Effector memory CD4-positive, alpha-beta T cell (primary cell): ENCODE results near the gene OVOL1.

Experiments used
- DNase-seq, 3 donors: peaks; one replicate each; pipeline ENCODE4 v3.0.0-alpha.2; 2020
- H3K27ac ChIP-seq: 2 replicates; pipeline ENCODE4 v1.7.0; 2013; ENCODE audit warnings: mild to moderate bottlenecking, low read length, moderate library complexity; ENCODE audit not compliant: insufficient read depth, poor library complexity, severe bottlenecking
- H3K27me3 ChIP-seq: replicated peaks from 2 replicates; pipeline ENCODE4 v1.7.0; 2013; ENCODE audit warnings: mild to moderate bottlenecking, low read length; ENCODE audit not compliant: insufficient read depth, control insufficient read depth, poor library complexity, severe bottlenecking
- H3K36me3 ChIP-seq: 2 replicates; pipeline ENCODE4 v1.7.0; 2013; ENCODE audit warnings: mild to moderate bottlenecking, low read length, moderate library complexity; ENCODE audit not compliant: control insufficient read depth, insufficient read depth
- H3K4me1 ChIP-seq: 2 replicates; pipeline ENCODE4 v1.7.0; 2013; ENCODE audit warnings: low read length, mild to moderate bottlenecking; ENCODE audit not compliant: control insufficient read depth, insufficient read depth, poor library complexity, severe bottlenecking
- H3K4me3 ChIP-seq: 2 replicates; pipeline ENCODE4 v1.7.0; 2013; ENCODE audit warnings: low read length, low read depth, mild to moderate bottlenecking; ENCODE audit not compliant: insufficient read depth, poor library complexity, severe bottlenecking
- H3K9me3 ChIP-seq: 2 replicates; pipeline ENCODE4 v1.7.0; 2013; ENCODE audit warnings: mild to moderate bottlenecking, low read length, moderate library complexity; ENCODE audit not compliant: control insufficient read depth

Gene OVOL1

DNA sequence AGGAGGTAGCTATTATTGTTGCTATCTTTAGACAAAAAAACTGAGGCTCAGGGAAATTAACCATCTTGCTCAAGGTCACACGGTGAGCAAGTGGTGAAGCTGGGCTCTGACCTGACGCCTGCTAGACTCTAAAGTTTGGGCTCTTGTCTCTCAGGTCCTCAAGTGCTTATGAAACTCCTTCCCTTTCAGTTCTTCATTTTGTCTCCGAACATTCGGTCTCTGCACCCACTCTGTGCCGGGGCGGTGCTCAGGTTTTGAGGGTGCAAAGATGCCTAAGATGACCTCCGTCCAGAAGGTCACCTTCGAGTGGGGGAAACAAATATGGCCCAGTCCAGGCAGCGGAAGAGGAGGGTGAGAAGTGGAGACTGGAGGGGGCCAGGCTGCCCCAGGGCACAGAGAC, 16.0 kb downstream of the OVOL1 start:
- Histone ChIP-seq H3K4me3 (no peak overlapping the region), H3K27me3 (peaks cover 17% of the 10 kb centered on the region)
- DNase-seq = no peak

GRCh38 chr11:65803797-65804492, 17.1 kb downstream of the OVOL1 start:
- Histone ChIP-seq H3K27me3 (peaks cover 17% of the 10 kb centered on the region), H3K36me3 (no peaks in the 10 kb centered on the region), H3K27ac (no peak overlapping the region), H3K4me1 (no peaks in the 10 kb centered on the region), H3K9me3 (no peaks in the 10 kb centered on the region), H3K4me3 (no peak overlapping the region)
- no peak for DNase-seq

More for the DNA sequence above, 16.0 kb downstream of the OVOL1 start:
- Histone ChIP-seq H3K36me3 (no peaks in the 10 kb centered on the region), H3K27ac (no peak overlapping the region), H3K4me1 (no peaks in the 10 kb centered on the region), H3K9me3 (no peaks in the 10 kb centered on the region)

DNA sequence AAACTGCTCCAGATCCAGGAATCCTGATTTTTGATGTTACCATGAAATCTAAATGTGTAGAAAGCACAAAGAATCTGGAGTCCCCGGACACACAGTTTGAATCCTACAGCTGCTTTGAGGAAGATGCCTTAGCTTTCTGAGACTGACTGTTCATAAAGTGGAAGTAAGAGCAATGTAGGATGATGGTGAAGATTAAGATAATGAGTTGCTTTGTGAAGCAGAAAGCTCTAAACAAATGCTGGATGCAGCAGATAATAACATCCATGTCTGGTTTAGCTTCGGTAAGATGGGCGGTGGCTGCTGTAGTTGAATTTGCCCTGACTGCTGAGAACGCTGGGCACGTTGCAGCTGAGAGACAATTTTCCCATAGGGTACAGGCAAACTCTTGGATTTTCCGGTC, 20.1 kb downstream of the OVOL1 start:
- Histone ChIP-seq H3K27me3 (peaks cover 17% of the 10 kb centered on the region), H3K4me3 (no peak overlapping the region), H3K9me3 (no peaks in the 10 kb centered on the region), H3K4me1 (no peaks in the 10 kb centered on the region), H3K27ac (no peak overlapping the region), H3K36me3 (no peaks in the 10 kb centered on the region)
- DNase-seq = no peak

DNA sequence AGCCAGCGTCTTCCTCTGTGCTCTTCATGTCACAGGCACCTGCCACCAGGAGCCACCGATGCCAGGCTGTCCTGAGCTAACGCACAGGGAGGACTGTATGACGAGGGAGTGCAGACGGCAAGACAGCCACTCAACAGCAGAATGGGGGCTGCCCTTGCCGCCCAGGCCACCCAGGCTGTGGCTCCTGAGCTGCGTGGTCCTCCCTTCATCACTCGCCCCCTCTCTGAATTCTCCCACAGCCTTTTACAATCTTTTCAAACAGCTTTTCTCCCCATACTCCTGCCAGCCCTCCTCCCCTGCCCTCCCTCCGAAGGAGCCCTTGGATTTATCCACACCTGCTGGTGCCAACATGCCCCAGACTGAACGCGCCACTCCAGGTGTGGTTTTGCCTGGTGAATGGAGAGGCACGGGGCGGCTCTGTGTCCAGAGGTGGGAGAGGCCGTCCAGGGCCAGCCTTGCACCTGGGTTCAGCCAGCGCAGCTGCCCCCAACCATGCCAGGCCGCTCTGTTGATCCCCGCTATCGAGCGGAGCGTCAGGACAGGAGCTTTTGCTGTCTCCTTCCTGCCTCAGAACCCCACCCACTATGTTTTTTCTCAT, 22.0 kb downstream of the OVOL1 start:
- Histone ChIP-seq H3K27me3 (peaks cover 5% of the 10 kb centered on the region), H3K4me1 (no peaks in the 10 kb centered on the region), H3K9me3 (no peaks in the 10 kb centered on the region), H3K4me3 (no peak overlapping the region), H3K27ac (no peak overlapping the region), H3K36me3 (no peaks in the 10 kb centered on the region)
- DNase-seq = no peak

DNA sequence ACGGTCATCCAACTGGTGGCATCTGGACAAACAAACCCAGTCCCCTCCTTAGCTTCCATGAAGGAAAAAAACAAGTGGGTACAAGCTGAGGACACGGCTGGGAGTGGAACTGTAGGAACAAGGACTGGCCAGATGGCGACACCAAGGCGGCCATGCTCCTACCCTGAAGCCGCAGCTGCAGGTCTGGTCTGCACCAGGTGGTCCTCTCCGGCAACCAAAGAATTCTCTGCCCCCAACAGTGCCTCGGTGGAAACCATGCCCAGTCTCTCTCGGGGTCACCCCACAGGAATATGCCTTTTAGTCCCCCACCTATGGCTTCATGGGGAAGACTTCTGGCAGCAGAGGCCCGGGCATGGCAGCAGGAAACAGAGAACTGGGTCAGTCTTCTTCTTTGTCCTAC, 22.6 kb downstream of the OVOL1 start:
- no peaks in the 10 kb centered on the region for H3K4me1 ChIP-seq
- H3K4me3 ChIP-seq = no peak overlapping the region
- H3K36me3 ChIP-seq = no peaks in the 10 kb centered on the region
- H3K9me3 ChIP-seq = no peaks in the 10 kb centered on the region
- no peak overlapping the region for H3K27ac ChIP-seq
- H3K27me3 ChIP-seq = no peaks in the 10 kb centered on the region
- no peak for DNase-seq

- no peaks in the 10 kb centered on the region for H3K27me3 ChIP-seq
- no peak for DNase-seq
- no peak overlapping the region for H3K27ac ChIP-seq
- no peak overlapping the region for H3K4me3 ChIP-seq
- no peaks in the 10 kb centered on the region for H3K4me1 ChIP-seq
- H3K9me3 ChIP-seq = no peaks in the 10 kb centered on the region
- H3K36me3 ChIP-seq = no peaks in the 10 kb centered on the region
Observed at GRCh38 chr11:65810046-65810868, 23.4 kb downstream of the OVOL1 start.

DNA sequence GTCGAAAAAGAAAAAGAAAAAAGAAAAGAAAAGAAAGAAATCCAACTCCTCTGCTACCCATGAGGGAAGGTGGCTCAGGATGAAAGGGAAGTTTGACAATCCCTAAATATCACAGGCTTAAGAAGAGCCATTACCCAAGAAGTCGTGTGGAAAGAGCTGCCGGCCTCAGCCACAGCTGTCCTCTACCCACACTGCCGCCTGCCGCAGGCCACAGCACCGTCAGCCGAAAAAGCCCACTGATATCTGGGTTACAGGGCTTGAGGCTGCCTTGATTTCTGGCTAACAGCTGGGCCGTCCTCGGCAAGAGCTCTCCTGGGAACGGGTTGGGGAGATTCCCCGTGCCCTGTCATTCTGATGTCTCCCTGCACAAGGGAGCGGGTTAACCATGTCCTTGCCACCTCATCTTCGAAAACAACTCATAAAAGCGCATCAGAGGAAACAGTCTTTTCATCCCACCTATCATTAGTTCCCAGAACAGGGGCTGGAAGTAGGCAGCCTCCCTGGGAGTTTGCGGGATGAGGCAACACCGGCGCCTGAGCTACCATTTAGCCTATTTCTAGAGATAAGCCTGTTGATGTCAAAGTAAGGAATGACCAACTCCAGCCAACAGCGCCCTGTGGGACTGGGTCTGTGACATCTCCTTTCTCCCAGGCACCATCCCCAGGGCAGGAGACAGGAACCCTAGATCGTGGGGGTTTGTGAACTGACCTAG, 25.1 kb downstream of the OVOL1 start:
- Histone ChIP-seq H3K36me3 (no peaks in the 10 kb centered on the region), H3K4me1 (no peaks in the 10 kb centered on the region), H3K4me3 (no peak overlapping the region), H3K27me3 (no peaks in the 10 kb centered on the region), H3K27ac (no peak overlapping the region), H3K9me3 (no peaks in the 10 kb centered on the region)
- no peak for DNase-seq

DNA sequence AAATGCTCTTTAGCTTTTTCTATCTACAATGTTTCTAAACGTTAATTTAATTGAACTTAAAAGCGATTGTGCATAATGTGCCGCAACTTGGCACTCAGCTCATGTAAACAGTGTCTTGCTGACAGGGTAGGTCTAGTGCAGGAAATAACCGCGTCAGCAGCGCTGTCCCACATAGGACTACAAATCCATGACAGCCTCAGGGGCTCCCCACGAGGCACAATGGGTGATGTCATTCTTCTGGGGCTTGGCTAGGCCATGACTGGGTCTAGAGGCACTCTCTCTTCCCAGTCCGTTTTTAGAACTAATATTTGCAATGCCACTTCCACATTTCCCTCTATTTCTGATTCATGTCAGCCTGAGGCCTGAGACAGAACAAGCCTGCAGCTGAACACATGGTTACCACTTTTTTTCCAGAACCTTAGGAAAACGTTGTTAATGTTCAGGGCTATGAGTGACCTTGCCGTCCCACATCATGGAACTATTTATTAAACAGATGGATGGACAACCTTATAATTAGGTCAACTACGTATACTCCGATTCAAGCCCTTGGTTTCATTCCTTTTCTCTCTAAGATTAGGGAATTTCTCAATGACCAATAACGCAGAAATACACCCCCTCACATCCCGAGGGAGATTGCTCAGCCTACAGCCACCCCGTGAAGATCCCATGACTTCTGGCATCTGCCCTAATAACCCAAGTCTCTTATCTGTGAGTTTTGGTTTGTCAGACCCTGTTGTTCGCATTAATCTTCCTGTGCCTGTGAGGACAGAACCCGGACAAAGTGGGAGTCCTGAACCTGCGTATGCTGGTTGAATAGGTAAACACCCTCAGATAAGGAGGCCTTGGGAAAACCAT, 27.5 kb downstream of the OVOL1 start:
- H3K9me3 ChIP-seq = no peaks in the 10 kb centered on the region
- H3K4me3 ChIP-seq = no peak overlapping the region
- peaks cover 3% of the 10 kb centered on the region for H3K4me1 ChIP-seq
- no peak for DNase-seq
- no peaks in the 10 kb centered on the region for H3K27me3 ChIP-seq
- no peaks in the 10 kb centered on the region for H3K36me3 ChIP-seq
- no peak overlapping the region for H3K27ac ChIP-seq

GRCh38 chr11:65814986-65815565, 28.2 kb downstream of the OVOL1 start:
- Histone ChIP-seq H3K36me3 (no peaks in the 10 kb centered on the region), H3K27ac (no peak overlapping the region), H3K4me1 (peaks cover 3% of the 10 kb centered on the region), H3K27me3 (no peaks in the 10 kb centered on the region), H3K4me3 (no peak overlapping the region), H3K9me3 (no peaks in the 10 kb centered on the region)
- DNase-seq = no peak
